ENCODE data around the gene DOLPP1. TPM values are rescaled to one million over a fixed set of nuclear protein-coding genes. Genes with fewer than 3 reads are reported as not detected.

DOLPP1 gene
- total RNA-seq, 1 experiment from 2014 or later, result 16.1 TPM

DNA sequence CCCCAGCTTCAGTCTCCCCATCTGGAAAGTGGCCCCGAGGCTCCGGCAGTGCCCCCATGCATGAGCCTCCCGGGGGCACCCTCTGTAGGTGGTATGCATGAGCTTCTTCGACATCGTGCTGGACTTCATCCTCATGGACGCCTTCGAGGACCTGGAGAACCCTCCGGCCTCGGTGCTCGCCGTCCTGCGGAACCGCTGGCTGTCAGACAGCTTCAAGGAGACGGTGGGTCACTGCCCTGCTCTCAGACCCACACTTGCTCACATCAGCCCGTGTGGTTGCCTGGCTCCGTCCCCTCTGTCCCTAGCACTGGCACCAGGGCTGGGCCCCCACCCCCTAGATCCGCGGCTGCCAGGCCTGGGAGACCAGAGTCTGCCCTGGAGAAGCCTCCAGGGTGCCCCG lies 12.8 kb upstream of the DOLPP1 start:
- CTCF ChIA-PET, result no interaction called here
- intact Hi-C loops (cut with micrococcal nuclease; ENCODE audit: unreplicated experiment), result no loop called here
- no peak for DNase-seq
- H3K27ac Mint-ChIP-seq (ENCODE audit: unreplicated experiment), result no peak overlapping the region
- no peaks in the 10 kb centered on the region for H3K4me1 Mint-ChIP-seq (ENCODE audit: low read depth, unreplicated experiment)
- TF ChIP-seq, protein P1, sequence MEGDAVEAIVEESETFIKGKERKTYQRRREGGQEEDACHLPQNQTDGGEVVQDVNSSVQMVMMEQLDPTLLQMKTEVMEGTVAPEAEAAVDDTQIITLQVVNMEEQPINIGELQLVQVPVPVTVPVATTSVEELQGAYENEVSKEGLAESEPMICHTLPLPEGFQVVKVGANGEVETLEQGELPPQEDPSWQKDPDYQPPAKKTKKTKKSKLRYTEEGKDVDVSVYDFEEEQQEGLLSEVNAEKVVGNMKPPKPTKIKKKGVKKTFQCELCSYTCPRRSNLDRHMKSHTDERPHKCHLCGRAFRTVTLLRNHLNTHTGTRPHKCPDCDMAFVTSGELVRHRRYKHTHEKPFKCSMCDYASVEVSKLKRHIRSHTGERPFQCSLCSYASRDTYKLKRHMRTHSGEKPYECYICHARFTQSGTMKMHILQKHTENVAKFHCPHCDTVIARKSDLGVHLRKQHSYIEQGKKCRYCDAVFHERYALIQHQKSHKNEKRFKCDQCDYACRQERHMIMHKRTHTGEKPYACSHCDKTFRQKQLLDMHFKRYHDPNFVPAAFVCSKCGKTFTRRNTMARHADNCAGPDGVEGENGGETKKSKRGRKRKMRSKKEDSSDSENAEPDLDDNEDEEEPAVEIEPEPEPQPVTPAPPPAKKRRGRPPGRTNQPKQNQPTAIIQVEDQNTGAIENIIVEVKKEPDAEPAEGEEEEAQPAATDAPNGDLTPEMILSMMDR (IDR thresholded peaks at IDR 0.05; ENCODE audit: unreplicated experiment), result no peak
- no TSS peak for BruUV-seq (replicated peaks)
- H3K36me3 Mint-ChIP-seq (ENCODE audit: insufficient read depth, unreplicated experiment), result peaks cover 16% of the 10 kb centered on the region
- H3K4me3 Mint-ChIP-seq (ENCODE audit: low read depth, unreplicated experiment), result no peak overlapping the region
- H3K9me3 Mint-ChIP-seq (ENCODE audit: low read depth, unreplicated experiment), result no peaks in the 10 kb centered on the region
- no peaks in the 10 kb centered on the region for H3K27me3 Mint-ChIP-seq (ENCODE audit: unreplicated experiment)

DNA sequence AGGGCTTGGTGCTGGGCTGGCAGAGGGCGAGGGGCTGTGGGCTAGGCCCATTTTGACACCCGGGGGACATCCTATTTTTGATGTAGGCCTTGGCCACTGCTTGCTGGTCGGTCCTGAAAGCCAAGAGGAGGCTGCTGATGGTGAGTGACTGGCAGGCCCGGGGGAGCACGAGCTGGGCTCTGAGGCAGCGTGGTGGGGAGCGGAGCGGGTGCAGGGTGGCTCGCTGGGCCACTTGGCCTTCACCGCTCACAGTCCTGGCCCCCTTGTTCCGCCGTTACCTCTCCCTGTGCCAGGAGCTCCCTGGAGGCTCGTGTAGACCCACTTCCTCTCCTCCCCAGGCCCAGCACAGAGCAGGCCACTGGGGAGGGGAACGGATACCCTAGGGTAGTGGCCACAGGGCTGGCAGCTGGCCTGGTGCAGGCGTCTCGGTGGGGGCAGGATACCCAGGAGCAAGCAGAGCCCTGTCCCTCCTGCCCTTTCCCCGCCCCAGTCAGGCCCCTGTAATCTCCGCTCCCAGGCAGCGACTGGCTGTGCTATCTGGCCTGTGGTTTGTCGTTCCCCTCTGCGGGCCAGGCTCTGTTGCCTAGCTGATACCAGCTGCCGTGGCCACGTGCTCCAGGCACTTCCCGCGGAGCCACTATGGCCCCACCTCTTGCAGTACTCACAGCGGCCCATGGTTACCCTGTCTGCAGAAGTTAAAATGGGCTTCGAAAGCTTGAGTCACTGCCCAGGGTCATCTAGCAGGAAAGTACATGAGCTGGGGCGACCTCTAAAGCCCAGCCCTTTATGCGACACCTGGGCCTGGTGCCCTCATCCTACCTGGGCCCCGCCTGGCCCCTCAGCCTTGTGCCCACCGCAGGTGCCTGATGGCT lies 11.7 kb upstream of the DOLPP1 start:
- intact Hi-C loops (cut with micrococcal nuclease; ENCODE audit: unreplicated experiment), result no loop called here
- no peaks in the 10 kb centered on the region for H3K27me3 Mint-ChIP-seq (ENCODE audit: unreplicated experiment)
- no TSS peak for BruUV-seq (replicated peaks)
- no peak overlapping the region for H3K27ac Mint-ChIP-seq (ENCODE audit: unreplicated experiment)
- TF ChIP-seq, protein P1 (IDR thresholded peaks at IDR 0.05; ENCODE audit: unreplicated experiment), result no peak
- CTCF ChIA-PET, result no interaction called here
- no peaks in the 10 kb centered on the region for H3K4me1 Mint-ChIP-seq (ENCODE audit: low read depth, unreplicated experiment)
- DNase-seq, result no peak
- no peak overlapping the region for H3K4me3 Mint-ChIP-seq (ENCODE audit: low read depth, unreplicated experiment)
- no peaks in the 10 kb centered on the region for H3K9me3 Mint-ChIP-seq (ENCODE audit: low read depth, unreplicated experiment)
- peaks cover 16% of the 10 kb centered on the region for H3K36me3 Mint-ChIP-seq (ENCODE audit: insufficient read depth, unreplicated experiment)

DNA sequence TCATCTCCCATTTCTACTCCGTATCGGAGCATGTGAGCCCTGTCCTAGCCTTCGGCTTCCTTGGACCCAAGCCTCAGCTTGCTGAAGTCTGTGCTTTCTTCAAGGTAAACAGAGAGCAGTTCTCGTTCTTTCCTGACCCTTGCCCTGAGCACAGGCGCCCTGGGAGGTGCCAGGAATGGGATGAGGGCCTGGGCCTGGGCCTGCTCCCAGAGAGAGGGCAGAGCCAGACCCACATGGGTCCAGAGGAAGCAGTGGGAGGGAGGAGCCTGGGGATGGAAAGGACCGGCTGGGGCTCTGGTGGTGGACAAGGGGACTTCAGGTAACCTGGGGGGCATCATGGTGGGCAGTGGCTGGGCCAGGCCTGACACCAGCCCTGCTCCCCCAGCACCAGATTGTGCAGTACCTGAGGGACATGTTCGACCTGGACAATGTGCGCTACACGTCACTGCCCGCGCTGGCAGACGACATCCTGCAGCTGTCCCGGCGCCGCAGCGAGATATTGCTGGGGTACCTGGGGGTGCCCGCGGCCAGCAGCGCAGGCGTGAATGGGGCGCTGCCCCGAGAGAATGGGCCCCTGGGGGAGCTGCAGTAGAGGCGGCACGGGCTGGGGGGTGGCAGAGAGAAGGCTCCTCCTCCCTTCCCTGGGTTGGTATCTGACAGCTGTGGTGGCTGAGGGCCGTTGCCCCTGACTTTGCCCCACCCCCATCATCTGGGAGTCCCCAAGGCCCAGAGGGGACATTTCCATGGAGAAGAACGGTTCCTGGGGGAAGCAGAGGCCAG lies 10.9 kb upstream of the DOLPP1 start:
- BruUV-seq (replicated peaks), result no TSS peak
- CTCF ChIA-PET, result no interaction called here

DNA sequence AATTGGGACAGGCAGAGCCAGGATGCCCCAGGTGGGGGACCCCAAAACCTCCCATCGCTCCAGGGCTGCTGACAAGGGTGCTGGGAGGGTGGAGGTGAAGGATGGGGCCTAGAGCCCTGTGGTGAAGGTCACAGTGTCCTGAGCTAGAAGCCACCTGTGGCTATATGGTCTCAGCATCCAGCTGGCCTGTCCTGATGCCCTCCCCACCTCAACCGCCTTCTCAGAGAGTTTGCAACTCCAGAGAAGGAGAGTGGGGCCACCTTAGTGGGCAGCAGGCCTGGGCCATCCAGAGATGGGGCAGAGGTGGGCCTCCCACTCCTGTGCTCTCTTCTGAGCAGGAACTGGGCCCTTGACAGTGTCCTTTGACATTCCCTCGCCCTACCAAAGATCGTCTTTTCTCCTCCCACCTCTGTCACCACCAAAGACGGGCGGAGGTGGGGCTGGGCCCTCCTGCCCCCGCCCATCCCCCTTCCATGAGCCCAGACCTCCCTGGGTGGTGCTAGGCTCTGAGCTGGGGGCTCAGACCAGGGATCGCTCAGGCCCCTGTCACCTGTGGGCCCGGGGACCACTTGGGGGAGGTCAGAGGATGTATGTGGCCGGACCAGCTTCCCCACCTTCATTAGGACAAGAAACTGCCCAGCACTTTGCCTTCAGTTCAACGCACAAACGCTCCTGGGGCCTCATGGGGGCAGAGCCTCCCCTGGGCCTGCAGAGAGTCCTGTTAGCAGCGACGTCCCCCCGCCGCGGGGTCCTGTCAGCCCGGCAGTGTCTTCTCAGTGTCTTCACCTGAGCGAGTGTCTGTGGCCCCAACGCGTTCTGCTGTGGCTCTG lies 10.0 kb upstream of the DOLPP1 start:
- no peak for DNase-seq
- TF ChIP-seq, protein P1 (IDR thresholded peaks at IDR 0.05; ENCODE audit: unreplicated experiment), result no peak
- H3K27ac Mint-ChIP-seq (ENCODE audit: unreplicated experiment), result no peak overlapping the region
- H3K36me3 Mint-ChIP-seq (ENCODE audit: insufficient read depth, unreplicated experiment), result peaks cover 13% of the 10 kb centered on the region
- H3K4me1 Mint-ChIP-seq (ENCODE audit: low read depth, unreplicated experiment), result no peaks in the 10 kb centered on the region
- no peak overlapping the region for H3K4me3 Mint-ChIP-seq (ENCODE audit: low read depth, unreplicated experiment)
- CTCF ChIA-PET, result interaction anchor here (0.7 kb wide), 1 partner anchor 69 kb away, joined by 3 read pairs; no protein-coding TSS in a partner anchor
- BruUV-seq (replicated peaks), result no TSS peak
- no peaks in the 10 kb centered on the region for H3K9me3 Mint-ChIP-seq (ENCODE audit: low read depth, unreplicated experiment)
- H3K27me3 Mint-ChIP-seq (ENCODE audit: unreplicated experiment), result no peaks in the 10 kb centered on the region
- intact Hi-C loops (cut with micrococcal nuclease; ENCODE audit: unreplicated experiment), result no loop called here

More for the DNA sequence above, 10.9 kb upstream of the DOLPP1 start:
- no peak overlapping the region for H3K4me3 Mint-ChIP-seq (ENCODE audit: low read depth, unreplicated experiment)
- H3K27ac Mint-ChIP-seq (ENCODE audit: unreplicated experiment), result no peak overlapping the region
- no peaks in the 10 kb centered on the region for H3K4me1 Mint-ChIP-seq (ENCODE audit: low read depth, unreplicated experiment)
- peaks cover 16% of the 10 kb centered on the region for H3K36me3 Mint-ChIP-seq (ENCODE audit: insufficient read depth, unreplicated experiment)
- H3K27me3 Mint-ChIP-seq (ENCODE audit: unreplicated experiment), result no peaks in the 10 kb centered on the region
- H3K9me3 Mint-ChIP-seq (ENCODE audit: low read depth, unreplicated experiment), result no peaks in the 10 kb centered on the region
- intact Hi-C loops (cut with micrococcal nuclease; ENCODE audit: unreplicated experiment), result no loop called here
- no peak for DNase-seq
- TF ChIP-seq, protein P1 (IDR thresholded peaks at IDR 0.05; ENCODE audit: unreplicated experiment), result no peak
